ENCODE results near the gene WNK4. TPM values are rescaled to one million over a fixed set of nuclear protein-coding genes. Genes with fewer than 3 reads are reported as not detected.

Gene WNK4
- total RNA-seq, 1 donor from 2014 or later, result 11.3 TPM

GRCh38 chr17:42787266-42787665 is 6.9 kb downstream of the WNK4 start:
- no peak overlapping the region for H3K4me3 ChIP-seq (ENCODE audit: low read depth, low read length)
- DNase-seq (ENCODE audit: low read depth), result no peak
- TF ChIP-seq, protein P1, sequence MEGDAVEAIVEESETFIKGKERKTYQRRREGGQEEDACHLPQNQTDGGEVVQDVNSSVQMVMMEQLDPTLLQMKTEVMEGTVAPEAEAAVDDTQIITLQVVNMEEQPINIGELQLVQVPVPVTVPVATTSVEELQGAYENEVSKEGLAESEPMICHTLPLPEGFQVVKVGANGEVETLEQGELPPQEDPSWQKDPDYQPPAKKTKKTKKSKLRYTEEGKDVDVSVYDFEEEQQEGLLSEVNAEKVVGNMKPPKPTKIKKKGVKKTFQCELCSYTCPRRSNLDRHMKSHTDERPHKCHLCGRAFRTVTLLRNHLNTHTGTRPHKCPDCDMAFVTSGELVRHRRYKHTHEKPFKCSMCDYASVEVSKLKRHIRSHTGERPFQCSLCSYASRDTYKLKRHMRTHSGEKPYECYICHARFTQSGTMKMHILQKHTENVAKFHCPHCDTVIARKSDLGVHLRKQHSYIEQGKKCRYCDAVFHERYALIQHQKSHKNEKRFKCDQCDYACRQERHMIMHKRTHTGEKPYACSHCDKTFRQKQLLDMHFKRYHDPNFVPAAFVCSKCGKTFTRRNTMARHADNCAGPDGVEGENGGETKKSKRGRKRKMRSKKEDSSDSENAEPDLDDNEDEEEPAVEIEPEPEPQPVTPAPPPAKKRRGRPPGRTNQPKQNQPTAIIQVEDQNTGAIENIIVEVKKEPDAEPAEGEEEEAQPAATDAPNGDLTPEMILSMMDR (conservative IDR thresholded peaks at IDR 0.05; ENCODE audit: low read depth, low read length), result no peak

- DNase-seq (ENCODE audit: low read depth), result no peak
- no peak overlapping the region for H3K4me3 ChIP-seq (ENCODE audit: low read depth, low read length)
- TF ChIP-seq, protein P1 (conservative IDR thresholded peaks at IDR 0.05; ENCODE audit: low read depth, low read length), result no peak
Measured at GRCh38 chr17:42791948-42792347, 11.5 kb downstream of the WNK4 start.

DNA sequence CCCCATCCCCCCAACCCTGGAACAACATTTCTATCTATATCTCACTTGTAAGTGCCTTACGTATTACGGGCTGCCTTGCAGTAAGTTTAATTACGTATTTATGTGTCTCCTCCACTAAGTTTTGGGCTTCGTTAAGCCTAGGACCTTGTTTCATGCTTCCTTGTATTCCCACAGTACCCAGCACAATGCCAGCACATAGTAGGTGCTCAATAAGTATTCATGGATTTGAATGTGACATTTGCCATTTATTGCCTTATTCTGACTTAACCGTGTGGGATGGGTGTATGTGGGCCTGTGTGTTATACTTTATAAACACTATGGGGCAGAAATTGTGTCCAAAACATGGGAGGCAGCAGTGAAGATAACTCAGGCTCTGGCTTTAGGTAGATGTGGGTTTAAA is 12.1 kb downstream of the WNK4 start:
- TF ChIP-seq, protein P1 (conservative IDR thresholded peaks at IDR 0.05; ENCODE audit: low read depth, low read length), result no peak
- H3K4me3 ChIP-seq (ENCODE audit: low read depth, low read length), result no peak overlapping the region
- no peak for DNase-seq (ENCODE audit: low read depth)

DNA sequence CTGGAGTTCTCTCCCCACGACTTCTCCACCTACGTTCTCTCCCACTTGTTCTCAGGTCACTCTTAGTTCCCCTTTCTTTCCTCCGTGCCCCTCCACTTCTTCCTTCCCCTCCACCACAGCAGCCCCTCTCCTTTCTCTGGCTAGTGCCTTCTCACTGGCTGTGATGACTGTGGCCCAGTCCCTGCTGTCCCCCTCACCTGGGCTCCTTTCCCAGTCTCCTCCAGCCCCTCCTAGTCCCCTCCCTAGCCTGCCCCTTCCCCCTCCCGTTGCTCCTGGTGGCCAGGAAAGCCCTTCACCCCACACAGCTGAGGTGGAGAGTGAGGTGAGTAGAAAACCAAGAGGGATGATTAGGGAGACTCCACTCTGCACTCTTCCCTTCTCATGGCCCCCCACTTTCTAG is 14.7 kb downstream of the WNK4 start:
- DNase-seq (ENCODE audit: low read depth), result no peak
- H3K4me3 ChIP-seq (ENCODE audit: low read depth, low read length), result no peak overlapping the region
- TF ChIP-seq, protein P1 (conservative IDR thresholded peaks at IDR 0.05; ENCODE audit: low read depth, low read length), result no peak

DNA sequence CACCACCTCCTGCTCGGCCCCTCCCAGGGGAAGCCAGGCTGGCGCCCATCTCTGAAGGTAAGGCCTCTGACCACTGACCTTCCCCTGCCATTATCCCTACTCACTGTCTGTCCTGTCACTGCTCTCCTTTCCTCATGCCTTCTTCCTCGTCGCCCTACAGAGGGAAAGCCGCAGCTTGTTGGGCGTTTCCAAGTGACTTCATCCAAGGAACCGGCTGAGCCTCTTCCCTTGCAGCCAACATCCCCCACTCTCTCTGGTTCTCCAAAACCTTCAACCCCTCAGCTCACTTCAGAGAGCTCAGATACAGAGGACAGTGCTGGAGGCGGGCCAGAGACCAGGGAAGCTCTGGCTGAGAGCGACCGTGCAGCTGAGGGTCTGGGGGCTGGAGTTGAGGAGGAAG is 15.1 kb downstream of the WNK4 start:
- TF ChIP-seq, protein P1 (conservative IDR thresholded peaks at IDR 0.05; ENCODE audit: low read depth, low read length), result no peak
- no peak for DNase-seq (ENCODE audit: low read depth)

GRCh38 chr17:42796066-42796758 is 15.8 kb downstream of the WNK4 start:
- DNase-seq (ENCODE audit: low read depth), result no peak
- TF ChIP-seq, protein P1 (conservative IDR thresholded peaks at IDR 0.05; ENCODE audit: low read depth, low read length), result no peak
- no peak overlapping the region for H3K4me3 ChIP-seq (ENCODE audit: low read depth, low read length)

More for the DNA sequence above, 15.1 kb downstream of the WNK4 start:
- no peak overlapping the region for H3K4me3 ChIP-seq (ENCODE audit: low read depth, low read length)

Data from epithelial cell of proximal tubule (primary cell).